ENCODE measurements around the gene CORO1A.
"Not testable (repeated sequence)": the region's sequence is repeated elsewhere in the genome, so short reads cannot be mapped to it uniquely, and the experiment has no call there.

The CORO1A gene

DNA sequence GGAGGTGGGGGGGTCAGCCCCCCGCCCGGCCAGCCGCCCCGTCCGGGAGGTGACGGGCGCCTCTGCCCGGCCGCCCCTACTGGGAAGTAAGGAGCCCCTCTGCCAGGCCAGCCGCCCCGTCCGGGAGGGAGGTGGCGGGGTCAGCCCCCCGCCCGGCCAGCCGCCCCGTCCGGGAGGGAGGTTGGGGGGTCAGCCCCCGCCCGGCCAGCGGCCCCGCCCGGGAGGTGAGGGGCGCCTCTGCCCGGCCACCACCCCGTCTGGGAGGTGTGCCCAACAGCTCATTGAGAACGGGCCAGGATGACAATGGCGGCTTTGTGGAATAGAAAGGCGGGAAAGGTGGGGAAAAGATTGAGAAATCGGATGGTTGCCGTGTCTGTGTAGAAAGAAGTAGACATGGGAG, 13.3 kb upstream of the CORO1A start:
- not testable (repeated sequence) for DNase-seq (ENCODE audit: low read depth)

DNA sequence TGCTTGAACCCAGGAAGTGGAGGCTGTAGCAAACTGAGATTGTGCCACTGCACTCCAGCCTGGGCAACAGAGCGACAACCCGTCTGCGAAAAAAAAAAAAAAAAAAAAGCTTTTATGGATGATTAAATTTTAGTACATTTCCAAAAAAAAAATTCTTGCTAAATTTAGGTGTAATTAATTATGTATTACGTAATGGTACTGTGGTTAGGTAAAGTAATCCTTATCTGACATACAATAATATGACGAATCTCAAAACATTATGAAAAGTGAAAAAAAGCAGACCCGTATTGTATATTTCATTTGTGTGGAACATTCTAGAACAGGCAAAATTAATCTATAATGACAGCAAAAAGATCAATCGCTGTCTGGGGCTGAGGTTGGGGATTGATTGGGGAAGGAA, 10.3 kb upstream of the CORO1A start:
- no peak for DNase-seq (ENCODE audit: low read depth)

DNA sequence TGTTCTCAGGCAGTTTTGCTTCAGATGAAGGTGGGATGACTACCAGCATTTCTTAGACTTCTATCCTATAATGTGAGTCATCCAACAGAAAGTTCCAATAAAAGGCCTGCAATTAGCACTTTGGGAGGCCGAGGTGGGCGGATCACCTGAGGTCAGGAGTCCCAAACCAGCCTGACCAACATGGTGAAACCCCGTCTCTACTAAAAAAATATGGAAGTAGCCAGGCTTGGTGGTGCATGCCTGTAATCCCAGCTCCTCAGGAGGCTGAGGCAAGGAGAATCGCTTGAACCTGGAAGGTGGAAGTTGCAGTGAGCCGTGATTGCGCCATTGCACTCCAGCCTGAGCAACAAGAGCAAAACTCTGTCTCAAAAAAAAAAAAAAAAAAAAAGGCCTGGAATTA, 6.5 kb upstream of the CORO1A start:
- DNase-seq (ENCODE audit: low read depth) = not testable (repeated sequence)

DNA sequence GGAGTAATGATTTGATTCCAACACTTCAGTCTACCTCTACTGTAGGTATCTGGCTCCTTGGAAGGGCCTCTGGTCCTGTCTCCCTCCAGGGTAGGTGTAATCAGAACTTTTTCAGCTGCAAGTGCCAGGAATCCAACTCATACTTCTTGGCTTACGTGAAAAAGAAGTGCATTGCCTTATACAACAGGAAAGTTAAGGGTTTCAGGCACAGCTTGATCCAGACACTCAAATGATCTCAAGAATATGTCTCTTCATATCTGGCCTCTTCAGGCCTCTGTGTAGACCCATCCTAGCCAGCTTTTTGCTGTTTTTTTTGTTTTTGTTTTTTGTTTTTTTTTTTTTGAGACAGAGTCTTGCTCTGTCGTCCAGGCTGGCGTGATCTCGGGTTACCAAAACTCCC, 4.2 kb upstream of the CORO1A start:
- DNase-seq (ENCODE audit: low read depth) = no peak

DNA sequence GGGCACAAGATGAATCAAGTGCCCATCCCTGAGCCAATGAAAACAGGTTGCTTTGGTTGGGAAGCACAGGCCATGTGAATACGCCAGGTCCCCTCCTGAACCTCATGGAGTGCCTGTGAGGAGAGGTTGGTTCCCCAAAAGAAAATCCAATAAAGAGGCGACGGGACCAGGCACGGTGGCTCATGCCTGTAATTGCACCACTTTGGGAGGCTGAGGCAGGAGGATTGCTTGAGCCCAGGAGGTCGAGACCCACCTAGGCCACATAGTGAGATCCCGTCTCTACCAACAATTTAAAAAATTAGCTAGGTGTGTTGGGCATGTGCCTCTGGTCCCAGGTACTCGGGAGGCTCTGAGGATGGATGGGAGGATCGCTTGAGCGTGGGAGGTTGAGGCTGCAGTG, 3.5 kb upstream of the CORO1A start:
- no peak for DNase-seq (ENCODE audit: low read depth)

DNA sequence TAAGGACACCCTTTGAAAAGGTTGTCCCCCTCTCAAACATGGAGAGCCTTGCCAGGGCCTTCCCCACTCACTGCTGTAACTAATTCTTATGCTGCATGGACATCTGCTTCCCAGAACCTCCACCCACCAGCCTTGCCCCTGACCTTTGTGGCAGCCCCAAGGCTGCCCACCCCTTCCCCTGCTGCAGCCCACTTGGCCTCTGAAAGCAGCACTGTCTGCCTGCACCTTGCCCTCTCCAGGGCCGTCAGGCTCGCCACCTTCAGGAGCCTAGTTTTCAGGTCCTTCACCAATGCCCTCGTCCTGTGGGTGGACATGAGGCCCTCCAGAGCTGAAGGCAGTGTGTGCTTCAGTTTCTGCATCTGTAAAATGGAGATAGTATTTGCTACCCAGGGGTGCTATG, 2.7 kb upstream of the CORO1A start:
- no peak for DNase-seq (ENCODE audit: low read depth)

DNA sequence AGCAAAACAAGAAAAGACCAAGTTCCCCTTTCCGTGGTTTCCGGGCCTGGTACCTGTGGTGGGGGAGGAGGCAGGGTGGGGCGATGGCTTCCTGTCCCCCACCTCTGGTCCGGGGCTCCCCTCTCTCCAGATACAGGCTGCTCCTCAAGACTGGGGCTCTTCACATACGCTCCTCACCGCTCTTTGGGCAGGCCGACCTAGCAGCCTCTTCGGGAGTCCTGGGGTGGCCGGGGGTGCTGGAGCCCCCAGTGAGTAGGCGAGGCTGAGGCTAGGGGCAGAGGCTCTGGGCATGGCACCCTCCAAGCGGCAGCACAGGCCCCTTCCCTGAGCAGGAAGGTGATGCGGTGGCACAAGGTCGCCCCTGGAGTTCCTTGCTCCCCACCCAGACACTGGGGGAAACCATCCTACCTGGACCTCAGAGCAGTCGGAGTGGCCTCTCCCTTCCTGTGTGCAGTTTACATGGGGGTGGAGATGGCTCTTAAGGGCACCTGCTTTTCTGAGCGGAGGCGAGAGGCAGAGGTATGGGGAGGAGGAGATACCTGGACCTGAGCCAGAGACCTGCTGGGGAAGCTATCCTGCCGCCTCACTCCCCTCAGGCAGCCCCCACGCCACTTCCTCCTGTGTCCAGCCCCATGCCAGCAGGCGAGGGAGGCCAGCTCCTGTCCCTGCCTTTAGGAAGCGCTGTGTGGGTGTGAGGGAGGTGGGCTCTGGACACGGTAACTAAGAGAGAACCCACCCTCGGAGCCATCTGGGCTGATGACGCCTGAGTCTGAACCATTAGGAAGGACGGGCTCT, 891 bp downstream of the CORO1A start:
- DNase-seq (ENCODE audit: low read depth) = no peak

DNA sequence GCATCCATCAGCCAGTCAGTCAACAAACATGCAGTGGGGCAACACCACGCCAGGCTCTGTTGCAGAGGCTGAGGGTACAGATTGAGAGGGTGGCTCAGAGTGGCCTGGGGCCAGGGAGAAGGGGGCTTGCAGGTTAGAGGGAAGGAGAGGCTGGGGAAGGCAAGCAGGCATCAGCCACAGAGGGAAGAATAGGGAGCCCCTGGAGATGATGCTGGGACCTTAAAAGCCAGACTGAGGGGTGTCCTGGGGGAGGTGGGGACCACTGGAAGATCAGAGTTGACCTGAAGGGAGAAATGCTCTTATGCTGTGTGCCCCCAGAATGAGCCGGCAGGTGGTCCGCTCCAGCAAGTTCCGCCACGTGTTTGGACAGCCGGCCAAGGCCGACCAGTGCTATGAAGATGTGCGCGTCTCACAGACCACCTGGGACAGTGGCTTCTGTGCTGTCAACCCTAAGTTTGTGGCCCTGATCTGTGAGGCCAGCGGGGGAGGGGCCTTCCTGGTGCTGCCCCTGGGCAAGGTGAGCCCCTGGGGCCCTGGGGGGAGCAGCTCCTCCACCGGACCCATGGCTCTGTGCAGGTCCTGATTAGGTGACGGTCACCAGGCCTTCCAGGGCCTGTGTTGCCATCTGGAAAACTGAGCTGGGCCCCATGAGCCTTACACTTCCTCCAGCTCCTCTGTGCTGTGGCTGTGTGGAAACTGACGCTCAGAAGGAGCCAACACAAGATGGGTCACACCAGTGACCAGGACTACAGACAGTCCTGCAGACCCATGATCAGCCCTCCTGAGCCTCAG, 1.7 kb downstream of the CORO1A start:
- DNase-seq (ENCODE audit: low read depth) = no peak

DNA sequence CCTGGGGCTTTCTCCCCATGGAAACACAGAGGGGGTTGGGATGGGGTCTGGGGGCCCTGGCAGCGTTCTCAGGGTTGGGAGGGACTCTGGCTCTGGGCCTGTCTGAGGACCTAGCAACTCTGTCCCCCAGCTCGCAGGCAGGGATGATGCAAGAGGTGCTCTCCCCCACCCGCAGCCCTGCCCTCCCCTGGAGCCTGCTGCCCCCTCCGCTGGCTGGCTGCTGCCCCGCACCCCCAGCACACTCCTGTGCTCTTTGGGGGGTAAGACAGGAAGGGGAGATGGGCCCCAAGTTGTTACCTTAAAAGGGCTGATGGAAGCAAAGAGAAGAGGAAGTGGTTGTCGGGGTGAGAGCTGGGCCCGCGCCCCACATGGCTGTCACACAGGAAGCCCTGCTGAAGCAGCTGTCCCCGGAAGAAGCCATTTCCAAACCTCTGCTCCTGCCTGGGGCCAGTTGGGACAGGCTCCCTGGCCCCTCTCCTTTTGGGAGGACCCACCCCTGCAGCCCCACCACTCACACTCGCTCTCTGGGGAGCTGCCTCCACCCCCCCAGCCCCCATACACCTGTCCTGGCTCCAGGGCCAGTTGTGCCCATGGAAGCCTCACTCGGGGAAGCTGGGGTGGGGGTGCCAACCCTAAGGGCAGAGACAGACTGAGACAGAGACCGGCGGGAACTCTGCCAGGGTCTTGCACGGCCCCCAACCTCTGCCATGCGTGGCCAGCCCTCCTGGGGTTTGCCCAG, 2.5 kb downstream of the CORO1A start:
- DNase-seq (ENCODE audit: low read depth) = no peak

DNA sequence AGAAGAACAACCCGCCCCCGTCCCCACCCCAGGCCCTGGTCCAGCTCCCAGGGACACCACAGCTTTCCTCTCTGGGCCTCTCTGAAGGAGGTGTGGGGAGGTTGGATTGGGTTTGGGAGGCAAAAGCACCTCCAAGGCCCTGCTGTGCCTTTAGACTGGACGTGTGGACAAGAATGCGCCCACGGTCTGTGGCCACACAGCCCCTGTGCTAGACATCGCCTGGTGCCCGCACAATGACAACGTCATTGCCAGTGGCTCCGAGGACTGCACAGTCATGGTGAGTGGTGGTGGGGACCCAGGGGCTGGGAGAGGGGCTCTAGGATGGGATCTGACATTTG, 3.0 kb downstream of the CORO1A start:
- DNase-seq (ENCODE audit: low read depth) = no peak

DNA sequence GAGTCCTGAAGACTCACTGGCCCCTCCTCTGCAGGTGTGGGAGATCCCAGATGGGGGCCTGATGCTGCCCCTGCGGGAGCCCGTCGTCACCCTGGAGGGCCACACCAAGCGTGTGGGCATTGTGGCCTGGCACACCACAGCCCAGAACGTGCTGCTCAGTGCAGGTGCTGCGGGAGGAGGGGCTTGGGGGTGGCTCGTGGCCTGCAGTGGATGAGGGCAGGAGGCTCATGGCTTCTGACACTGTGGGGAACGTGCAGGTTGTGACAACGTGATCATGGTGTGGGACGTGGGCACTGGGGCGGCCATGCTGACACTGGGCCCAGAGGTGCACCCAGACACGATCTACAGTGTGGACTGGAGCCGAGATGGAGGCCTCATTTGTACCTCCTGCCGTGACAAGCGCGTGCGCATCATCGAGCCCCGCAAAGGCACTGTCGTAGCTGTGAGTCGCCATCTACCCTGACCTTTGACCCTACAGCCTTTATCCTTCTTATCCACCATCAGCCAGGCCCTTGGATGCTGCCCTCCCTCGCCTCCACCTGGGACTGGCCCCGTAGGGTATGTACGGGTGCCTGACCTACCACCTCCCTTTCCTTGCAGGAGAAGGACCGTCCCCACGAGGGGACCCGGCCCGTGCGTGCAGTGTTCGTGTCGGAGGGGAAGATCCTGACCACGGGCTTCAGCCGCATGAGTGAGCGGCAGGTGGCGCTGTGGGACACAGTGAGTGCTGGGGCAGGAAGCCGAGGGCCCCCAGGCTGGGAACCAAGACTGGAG, 3.6 kb downstream of the CORO1A start:
- DNase-seq (ENCODE audit: low read depth) = peak; percentile 44

DNA sequence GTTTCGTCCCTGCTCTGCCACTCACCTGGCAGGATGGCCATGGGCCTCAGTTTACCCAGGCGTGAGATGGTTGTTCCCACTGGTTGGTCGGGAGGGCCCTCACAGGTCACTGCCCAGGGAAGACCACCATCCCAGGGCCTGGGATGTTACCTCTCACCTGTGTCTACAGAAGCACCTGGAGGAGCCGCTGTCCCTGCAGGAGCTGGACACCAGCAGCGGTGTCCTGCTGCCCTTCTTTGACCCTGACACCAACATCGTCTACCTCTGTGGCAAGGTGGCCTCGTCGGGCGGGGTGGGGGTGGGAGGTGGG, 4.1 kb downstream of the CORO1A start:
- no peak for DNase-seq (ENCODE audit: low read depth)

DNA sequence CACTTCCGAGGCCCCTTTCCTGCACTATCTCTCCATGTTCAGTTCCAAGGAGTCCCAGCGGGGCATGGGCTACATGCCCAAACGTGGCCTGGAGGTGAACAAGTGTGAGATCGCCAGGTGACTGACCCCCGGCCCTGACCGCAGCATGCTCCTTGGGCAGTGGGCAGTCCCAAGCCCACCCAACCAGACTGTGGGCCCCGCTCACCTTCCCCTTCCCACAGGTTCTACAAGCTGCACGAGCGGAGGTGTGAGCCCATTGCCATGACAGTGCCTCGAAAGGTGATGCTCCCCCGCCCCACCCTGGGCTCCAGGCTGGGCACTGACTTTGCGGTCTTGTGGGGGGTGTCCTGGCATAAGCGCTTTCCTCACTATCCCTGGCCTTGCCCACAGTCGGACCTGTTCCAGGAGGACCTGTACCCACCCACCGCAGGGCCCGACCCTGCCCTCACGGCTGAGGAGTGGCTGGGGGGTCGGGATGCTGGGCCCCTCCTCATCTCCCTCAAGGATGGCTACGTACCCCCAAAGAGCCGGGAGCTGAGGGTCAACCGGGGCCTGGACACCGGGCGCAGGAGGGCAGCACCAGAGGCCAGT, 4.7 kb downstream of the CORO1A start:
- no peak for DNase-seq (ENCODE audit: low read depth)

DNA sequence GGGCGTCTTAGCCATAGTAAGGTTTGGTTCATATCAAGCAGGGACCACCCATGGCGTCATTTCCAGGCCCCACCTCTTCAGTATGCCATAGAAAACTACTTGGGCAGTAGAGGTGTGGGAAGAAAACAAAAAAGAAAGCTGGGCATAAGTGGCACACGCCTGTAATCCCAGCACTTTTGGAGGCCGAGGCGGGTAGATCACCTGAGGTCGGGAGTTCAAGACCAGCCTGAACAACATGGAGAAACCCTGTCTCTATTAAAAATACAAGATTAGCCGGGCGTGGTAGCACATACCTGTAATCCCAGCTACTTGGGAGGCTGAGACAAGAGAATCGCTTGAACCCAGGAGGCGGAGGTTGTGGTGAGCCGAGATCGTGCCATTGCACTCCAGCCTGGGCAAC, 7.8 kb downstream of the CORO1A start:
- DNase-seq (ENCODE audit: low read depth) = not testable (repeated sequence)

DNA sequence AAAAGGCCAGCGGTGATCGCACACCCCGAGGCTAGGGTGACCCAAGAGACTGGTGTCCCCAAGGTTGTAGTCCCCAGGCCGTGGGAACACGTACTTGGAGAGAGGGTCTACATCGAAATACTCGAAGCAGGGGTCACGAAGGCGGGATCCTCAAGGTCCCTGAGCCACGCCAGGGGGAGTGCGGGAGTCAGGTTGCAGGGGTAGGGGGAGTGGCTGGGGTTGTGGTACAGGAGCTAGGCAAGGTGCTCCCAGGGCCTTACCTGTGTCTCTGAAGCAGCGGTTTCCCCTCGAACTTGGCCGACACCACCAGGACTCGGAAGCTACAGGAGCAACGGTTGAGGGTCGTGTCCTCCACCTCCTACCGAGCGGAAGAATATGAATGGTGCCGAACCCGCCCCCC, 9.7 kb downstream of the CORO1A start:
- not testable (repeated sequence) for DNase-seq (ENCODE audit: low read depth)

DNA sequence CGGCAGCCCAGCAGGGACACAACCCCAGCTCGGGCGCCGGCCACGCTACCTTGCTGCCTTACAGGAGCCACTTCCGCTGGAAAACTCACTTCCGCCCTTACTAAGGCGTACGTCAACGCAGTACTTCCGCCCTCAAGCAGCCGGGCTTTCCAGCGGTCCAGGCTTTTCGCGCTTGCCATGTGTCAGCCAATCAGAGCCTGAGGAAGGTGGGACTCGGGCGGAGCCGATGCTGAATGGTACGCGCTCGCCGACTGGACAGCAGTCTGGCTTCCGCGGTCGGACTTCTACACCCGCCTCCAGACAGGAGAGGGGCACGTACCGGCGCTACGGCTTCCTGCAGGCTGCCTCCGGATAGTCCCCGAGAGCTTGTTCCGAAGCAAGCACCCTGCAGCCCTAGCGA, 10.2 kb downstream of the CORO1A start, which contains the start of the genes BOLA2B and SLX1A:
Gene BOLA2B, minus strand, starts transcription at position 52 of the 400 bp plus-strand sequence. CDS start 71 bp downstream, outside the sequence.
Gene SLX1A, plus strand, starts transcription at position 261 of the 400 bp plus-strand sequence. CDS start 210 bp downstream, outside the sequence.
- DNase-seq (ENCODE audit: low read depth) = not testable (repeated sequence)

DNA sequence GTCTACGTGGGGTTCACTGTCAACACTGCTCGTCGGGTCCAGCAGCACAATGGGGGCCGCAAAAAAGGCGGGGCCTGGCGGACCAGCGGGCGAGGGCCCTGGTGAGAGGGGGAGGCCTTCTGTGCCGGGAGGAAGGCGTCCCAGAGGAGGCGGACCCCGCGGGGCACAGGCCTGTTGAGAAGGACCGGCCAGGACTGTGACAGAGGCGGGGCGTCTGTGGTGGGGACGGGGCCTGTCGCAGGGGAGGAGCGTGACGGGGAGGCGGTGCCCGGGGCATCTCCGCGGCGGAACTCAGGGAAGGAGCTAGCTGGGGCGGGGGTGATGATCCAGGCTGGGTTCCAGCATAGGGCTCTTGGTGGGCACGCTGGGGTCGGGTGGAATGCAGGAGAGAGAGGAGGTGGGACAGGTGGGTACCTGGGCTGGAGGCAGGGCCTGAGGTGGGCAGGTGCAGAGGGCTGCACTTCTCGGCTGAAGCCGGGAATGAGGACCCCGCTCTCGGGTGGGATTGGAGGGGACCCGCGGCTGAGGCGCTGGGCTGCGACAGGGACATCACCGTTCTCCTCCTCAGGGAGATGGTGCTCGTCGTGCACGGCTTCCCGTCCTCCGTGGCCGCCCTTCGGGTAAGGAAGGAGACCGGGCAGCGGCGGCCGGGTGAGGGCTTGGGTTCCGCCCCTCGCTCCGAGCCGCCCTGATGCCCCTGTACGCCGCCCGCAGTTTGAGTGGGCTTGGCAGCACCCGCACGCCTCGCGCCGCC, 10.9 kb downstream of the CORO1A start:
- DNase-seq (ENCODE audit: low read depth) = not testable (repeated sequence)

DNA sequence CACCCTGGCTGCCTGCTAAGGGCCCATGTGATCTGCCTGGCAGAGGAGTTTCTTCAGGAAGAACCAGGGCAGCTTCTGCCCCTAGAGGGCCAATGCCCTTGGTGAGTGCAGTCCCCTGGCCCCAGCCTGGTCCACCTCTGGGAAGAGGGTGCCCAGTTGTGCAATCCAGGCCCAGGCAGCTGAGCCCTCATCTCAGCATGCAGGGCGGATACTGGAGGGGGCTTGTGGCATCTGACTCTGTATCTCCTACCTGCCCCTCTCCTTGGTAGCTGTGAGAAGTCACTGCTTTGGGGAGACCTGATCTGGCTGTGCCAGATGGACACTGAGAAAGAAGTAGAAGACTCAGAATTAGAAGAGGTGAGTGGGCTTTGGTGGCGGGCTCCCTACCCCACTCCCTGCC, 13.6 kb downstream of the CORO1A start:
- not testable (repeated sequence) for DNase-seq (ENCODE audit: low read depth)

DNA sequence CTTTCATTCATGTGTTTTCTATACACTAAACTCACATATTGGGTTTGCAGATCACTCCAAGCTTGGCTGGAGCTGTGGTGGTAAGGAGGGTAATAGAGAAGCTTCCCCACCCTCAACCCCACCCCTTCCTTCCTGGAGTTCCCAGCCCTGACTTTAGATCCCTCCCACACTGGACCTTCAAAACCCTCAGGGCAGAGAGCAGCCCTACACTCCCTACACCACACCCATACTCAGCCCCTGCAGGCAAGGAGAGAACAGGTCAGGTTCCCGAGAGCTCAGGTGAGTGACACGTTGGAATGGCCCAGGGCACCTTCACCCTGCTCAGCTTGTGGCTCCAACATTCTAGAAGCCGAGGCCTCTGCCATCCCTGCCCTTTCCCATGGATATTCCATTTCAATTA, 15.6 kb downstream of the CORO1A start, which contains the start of gene SULT1A3:
Gene SULT1A3, plus strand, starts transcription at position 207 of the 400 bp plus-strand sequence. CDS start 1,474 bp downstream, outside the sequence.
- not testable (repeated sequence) for DNase-seq (ENCODE audit: low read depth)

DNA sequence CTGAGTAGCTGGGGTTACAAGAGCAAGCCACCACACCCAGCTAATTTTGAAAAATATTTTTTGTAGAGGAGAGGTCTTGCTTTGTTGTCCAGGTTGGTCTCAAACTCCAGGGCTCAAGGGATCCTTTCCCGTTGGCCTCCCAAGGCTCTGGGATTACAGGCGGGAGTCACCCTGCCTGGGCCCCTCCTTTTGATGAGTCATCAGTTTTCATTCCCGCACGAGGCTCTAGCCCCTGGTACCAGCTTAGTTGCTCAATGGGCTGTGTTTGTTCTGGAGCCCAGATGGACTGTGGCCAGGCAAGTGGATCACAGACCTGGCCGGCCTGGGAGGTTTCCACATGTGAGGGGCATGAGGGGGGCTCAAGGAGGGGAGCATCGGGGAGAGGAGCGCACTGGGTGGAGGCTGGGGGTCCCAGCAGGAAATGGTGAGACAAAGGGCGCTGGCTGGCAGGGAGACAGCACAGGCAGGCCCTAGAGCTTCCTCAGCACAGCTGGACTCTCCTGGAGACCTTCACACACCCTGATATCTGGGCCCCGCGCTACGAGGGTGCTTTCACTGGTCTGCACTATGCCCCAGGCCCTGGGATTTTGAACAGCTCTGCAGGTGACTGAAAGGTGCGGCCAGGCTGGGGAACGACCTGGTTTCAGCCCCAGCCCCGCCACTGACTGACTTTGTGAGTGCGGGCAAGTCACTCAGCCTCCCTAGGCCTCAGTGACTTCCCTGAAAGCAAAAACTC, 16.4 kb downstream of the CORO1A start:
- not testable (repeated sequence) for DNase-seq (ENCODE audit: low read depth)

All from EH (cell line).